ENCODE data around the gene SAMD3.
"Not testable (repeated sequence)": the region's sequence is repeated elsewhere in the genome, so short reads cannot be mapped to it uniquely, and the experiment has no call there.

Gene SAMD3

DNA sequence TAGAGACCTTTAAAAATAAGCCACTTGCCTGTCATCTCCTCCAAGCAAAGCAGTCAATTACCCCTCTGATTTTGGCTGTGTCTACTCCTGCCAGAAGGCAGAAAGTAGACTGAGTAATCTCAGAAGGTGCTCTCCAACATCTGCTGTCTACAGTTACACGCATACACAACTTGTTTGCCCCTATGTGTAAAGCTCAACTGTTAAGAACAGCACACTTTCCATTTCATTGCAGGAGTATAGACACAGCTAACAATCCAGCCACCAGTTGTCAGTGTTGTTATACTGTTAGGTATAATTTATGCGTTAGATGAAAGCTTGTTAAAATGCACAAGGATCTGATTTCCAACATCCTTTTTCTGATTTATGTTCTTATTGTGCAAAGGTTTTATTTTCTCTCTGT, 88.2 kb downstream of the SAMD3 start:
- DNase-seq (ENCODE audit: low read depth, low spot score): no peak

DNA sequence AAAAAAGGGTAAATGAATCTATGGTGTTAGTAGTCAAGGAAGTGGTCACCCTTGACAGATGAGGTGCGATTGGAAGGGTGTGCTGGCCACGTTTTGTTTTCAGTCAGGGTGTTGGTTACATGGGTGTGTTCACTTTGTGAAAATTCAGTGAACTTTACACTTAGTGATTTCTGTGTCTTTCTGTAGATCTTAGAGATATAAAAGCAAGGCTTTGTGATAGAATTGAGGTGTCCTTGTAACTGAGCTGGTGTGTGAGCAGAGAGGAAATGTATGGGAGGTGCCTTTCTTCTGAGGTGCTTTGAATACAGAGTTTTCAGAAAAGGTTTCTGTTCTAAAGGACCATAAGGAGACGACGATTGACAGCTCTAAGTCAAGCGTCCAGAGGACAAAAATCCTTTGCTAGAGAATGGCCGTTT, 90.5 kb downstream of the SAMD3 start:
- DNase-seq (ENCODE audit: low read depth, low spot score): peak; percentile 13

DNA sequence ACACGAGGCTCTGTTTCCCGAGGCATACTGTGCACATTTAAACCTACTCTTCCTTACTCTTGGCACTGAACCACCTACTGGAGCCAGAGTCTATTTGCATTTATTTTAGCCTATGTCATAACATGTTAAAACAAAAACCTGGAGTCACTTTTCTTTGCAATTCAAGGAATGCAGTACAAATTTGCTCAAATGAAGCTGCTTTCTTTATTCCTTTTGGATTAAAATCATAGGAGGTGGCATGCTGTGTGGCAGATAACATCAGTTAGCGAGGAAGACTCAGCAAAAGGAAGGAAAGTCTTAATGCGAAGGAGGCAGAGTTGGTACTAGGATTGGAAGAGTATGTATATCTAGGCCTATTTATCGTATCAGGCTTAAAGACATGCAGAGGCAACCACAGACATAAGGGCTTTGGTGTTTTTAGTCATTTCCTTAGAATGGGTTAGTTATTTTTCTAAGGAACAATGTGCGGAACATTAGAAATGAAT, 92.9 kb downstream of the SAMD3 start:
- DNase-seq (ENCODE audit: low read depth, low spot score): no peak

DNA sequence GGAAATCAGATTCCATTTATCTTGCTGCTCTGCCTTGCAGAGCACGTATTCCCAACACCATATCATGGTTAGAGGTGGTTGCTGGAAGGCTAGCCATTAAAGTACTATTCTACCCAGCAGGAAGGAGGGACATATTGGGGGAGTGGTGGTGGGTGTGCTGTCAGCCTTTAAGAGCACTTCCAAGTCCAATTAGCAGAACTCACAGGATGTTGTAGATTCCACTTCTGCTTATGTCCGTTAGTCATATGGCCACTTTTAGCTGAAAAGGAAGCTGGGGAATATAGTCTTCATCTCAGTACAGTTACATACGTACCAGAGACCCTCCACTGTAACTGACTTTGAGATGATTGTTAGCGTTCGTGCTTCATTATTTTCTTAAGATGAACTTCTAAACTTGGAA, 94.4 kb downstream of the SAMD3 start:
- no peak for DNase-seq (ENCODE audit: low read depth, low spot score)

DNA sequence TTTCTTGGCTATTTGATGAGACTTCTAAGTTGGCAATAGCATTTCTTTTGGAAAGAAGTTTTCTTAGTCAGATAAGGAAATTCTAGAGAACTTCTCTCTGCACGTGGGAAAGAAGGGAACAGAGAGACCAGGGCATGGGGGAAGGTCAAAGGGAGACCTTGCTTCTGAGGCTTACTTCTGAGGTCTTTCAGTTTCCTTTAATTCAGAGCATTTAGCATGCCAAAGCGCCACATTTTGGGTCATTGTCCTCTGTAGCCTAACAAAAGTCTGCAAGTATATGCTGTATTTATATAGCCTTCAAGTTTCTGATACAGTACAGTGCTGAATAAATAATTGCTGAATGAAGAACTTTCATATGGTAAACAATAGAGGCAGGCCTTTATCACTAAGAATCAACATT, 95.6 kb downstream of the SAMD3 start:
- DNase-seq (ENCODE audit: low read depth, low spot score): no peak

DNA sequence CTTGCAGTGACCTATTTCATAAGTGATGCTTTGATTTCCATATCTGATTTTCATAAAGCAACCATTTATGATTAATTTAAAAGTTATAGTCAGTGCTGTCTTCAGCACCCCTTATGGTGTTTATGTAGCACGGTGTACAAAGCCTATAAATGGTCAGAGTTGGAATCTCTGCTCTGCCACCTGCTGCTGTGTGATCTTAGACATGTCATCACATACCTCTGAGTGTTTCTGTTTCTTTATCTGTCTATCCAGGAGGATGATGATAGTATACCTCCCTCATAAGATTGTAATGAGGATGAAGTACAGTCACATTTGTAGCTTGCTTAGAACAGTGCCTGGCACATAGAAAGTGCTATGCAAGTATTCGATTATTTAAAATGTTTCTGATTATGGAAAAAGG, 100.5 kb downstream of the SAMD3 start:
- no peak for DNase-seq (ENCODE audit: low read depth, low spot score)

DNA sequence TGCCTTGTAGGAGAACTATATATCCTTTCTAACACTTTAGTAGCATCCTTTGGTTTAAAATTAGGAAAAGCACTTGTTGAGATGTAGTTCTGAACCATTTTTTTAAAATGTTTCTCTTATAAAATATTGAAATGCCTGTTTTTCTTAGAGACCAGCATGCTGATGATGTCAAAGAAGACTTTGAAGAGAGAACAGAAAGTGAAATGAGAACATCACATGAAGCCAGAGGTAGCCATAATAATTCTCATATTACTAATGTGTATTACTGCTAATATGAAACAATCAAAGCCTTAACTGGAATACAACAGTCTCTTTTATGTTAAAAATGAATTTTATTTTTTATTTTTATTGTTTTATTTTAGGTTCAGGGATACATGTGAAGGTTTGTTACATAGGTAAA, 102.0 kb downstream of the SAMD3 start:
- DNase-seq (ENCODE audit: low read depth, low spot score): no peak

DNA sequence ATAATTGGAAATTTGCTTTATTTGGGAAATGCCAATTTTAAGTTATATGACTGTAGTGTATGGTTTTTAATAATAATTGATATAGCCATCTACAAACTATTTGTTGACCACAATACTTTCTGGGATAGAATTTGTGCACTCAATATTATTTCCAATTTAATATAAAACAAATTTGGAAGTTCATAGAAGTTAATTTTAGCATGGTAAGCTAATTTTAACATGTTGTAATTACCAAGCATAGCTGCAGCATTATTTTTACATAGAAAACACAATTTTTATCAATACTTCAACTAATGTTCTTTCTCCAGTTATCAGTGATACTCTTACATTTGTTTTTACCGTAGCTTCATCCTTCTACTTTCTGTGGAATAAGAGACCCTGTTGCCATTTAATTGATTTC, 103.5 kb downstream of the SAMD3 start:
- no peak for DNase-seq (ENCODE audit: low read depth, low spot score)

DNA sequence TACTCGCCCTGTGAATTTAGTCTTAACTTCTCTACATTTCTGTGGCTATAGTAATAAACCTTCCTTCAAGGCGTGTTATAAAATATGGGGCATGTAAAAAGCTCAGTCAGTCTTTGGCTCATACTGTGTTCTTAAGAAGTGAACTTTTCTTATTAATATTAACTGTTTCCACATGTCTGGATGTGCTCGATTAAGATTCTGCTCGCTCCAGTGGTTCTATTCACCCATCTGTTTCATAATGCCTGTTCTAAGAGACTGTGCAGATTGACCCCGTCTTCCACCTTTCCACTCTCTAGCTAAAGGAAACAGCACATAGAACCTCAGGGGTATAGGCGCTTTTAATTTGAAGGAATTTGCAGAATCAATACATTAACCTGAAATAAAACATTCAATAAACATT, 104.5 kb downstream of the SAMD3 start:
- no peak for DNase-seq (ENCODE audit: low read depth, low spot score)

DNA sequence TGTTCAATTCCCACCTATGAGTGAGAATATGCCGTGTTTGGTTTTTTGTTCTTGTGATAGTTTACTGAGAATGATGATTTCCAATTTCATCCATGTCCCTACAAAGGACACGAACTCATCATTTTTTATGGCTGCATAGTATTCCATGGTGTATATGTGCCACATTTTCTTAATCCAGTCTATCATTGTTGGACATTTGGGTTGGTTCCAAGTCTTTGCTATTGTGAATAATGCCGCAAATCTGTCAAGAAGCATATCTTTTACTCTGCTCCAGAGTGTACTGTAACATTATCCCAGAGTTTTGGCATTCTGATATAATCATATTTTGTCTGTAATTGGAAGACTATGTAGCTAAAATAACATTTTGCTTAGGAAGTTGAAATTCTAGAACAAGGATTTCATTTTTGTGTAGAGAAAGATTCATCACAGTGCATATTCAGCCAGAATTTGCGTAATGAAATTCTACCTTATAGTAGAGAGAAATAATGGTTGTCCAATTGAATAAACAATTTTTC, 105.5 kb downstream of the SAMD3 start:
- DNase-seq (ENCODE audit: low read depth, low spot score): not testable (repeated sequence)

DNA sequence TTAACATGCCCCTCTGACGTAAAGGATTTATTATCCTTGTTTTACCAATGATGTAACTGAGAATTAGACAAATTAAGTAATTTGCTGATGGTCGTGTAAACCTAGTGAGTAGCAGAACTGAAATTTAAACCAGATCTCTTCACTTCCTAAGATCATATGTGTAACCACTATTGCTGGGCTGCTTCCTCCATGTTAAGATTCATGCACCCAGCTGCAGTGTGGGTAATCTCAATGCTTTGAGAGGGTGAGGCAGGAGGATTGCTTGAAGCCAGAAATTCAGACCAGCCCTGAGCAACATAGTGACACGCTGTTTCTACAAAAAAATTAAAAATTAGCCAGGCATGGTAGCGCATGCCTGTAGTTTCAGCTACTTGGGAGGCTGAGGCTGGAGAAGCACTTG, 106.5 kb downstream of the SAMD3 start:
- no peak for DNase-seq (ENCODE audit: low read depth, low spot score)

DNA sequence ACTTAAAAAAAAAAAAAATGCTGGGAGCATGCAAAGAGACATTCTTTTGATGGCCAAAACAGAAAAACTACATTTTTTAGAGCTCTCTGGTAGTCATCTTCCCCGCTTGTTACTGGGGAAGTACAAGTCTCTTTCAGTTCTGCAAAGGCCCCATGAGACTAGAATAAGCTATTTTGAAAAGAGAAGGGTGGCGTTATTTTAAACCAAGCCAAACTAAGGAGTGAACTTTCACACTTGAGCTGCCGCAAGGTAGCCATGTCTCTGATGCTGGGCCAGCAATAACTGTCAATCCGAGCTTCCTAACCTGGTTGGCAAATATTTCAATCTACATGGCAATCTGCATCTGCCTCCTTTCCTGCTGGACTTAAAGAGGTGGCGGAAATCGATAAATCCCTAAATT, 107.7 kb downstream of the SAMD3 start:
- no peak for DNase-seq (ENCODE audit: low read depth, low spot score)

DNA sequence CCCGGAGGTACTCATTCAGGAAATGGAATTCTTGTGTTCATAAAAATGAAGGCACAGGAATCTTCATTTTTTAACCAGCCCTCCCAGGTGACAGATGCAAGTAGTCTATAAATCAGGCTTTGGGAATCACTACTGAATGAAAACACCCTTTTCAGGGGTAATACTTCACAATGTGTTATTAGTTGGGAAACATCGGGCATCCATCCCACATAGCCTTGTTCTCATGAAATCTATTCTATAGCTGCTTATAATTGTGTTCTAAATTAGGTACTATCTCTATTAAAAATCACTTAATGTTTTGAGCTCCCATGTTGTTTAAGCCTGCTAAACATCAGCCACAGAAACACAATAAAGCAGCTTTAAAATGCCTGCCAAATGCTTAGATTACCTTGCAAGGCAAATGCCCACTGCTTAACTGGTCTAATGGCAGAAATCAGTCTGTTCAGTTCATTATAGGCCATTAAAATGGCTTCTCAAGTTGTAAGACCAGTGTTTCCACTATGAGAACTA, 109.5 kb downstream of the SAMD3 start:
- no peak for DNase-seq (ENCODE audit: low read depth, low spot score)

DNA sequence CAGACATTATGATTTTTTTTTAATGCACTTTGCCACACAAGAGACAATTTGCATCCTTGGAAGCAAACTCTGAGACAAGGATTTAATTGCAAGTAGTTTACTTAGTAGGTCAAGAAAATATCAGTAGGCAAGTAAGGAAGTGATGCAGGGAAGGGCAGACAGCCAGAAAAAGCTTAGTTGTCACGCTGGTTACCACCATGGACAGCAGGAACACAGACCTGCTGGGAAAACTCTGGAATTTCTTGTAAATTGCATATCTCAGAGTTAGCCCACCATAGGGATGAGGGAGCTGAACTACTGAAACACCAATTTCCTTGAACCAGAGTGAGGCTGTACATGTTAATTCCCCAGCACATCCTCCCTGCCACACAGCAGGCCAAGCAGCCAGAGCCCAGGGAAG, 111.7 kb downstream of the SAMD3 start:
- DNase-seq (ENCODE audit: low read depth, low spot score): no peak

DNA sequence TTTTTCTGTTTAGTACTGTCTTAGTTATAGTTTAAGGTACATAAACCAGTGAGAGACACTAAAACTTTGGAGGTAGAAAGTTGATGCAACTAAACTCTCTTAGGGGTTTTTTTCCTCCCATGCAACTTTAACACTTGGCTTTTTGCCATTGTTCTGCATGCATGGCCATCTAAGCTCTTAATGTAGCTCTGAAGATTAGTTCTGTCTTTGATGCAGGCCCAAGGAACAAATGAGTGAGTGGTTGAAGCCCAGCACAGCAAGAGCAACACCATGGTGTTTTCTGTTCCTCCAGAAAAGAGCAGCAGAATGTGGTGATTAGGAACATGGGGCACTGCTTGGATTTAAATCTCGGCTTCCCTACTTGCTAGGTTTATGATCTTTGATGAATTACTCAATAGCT, 115.0 kb downstream of the SAMD3 start:
- DNase-seq (ENCODE audit: low read depth, low spot score): no peak

DNA sequence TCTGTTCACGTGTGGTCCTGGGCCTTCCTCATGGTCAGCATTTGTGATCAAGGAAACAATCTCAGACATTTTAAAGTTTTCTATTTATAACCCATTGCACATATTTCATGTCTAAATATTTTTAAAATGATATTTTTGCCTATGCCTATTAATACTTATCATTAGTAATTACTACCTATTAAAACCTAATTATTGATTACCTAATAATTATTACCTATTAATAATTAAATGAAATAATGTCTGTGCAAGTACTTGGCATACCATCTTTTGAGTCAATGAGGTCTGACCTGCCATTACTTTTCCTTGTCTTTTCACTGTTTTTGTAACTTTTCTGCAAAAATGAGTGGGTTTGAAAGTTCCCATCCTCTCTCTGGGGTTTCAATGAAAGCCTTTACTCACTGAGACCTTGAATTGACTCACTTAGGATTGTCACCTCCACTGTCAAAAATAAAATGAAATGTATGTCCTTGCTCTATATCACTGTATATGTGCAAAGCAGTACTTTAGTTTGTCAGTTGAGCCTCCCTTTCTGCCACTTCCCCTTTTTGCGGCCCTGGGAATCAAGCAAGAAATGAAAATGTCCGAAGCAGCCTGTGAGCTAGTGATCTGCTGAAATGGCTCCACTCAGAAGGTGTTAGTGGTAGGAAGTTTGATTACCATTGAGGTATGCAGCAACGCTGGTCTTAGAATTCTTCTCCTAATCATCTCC, 116.6 kb downstream of the SAMD3 start:
- no peak for DNase-seq (ENCODE audit: low read depth, low spot score)

DNA sequence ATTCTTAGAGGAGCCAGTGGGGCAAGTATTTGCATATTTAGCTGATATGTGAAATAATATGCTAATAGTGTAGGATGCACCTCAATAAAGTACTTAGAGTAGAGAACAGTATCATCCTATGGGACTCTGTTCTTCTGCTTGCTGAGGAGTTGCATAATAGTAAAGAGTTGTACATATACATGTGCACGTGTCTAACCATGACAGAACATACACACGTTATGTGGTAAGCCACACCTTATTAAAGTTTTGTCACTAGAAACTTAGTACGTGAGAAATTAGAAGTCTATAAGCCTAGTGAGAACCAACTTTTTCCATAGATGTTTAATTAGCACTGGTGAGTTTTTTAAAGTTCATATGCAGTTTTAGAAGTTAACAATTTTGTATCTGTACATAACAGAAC, 123.6 kb downstream of the SAMD3 start:
- DNase-seq (ENCODE audit: low read depth, low spot score): no peak

DNA sequence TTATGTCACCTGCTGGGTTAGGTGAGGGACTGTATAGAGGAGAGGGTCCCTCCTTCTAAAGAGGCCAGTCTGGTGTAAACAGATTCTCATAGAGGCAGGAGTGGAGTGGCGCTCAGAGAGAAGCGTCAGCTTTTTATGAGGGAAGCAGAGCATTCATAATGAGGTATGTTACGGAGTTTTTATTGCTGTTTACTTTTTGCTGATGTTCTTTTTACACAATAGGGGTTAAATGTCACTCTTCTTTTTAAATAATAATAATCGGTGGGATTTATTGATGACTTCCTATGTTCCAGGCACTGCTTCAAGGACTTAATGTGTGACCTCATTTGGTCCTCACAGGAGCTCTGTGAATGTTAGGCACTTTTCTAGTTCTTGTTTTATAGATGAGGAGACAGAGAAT, 124.4 kb downstream of the SAMD3 start:
- DNase-seq (ENCODE audit: low read depth, low spot score): no peak

Measured in activated CD4-positive, CD25-positive, alpha-beta regulatory T cell treated with anti-CD3 and anti-CD28 coated beads, Interleukin-2, amount 50 U/mL, for 16 hours (primary cell).